Measurements from ENCODE around the gene UNC45A. TPM values are rescaled to one million over a fixed set of nuclear protein-coding genes. Genes with fewer than 3 reads are reported as not detected.
A peak's percentile ranks its signal among the peaks of the same experiment; 100 is the strongest.
"Not testable (repeated sequence)": the region's sequence is repeated elsewhere in the genome, so short reads cannot be mapped to it uniquely, and the experiment has no call there.

The UNC45A gene
- total and polyA plus RNA-seq, 2 of the 13 experiments (the other 11 are each of a cell fraction or from before 2014, with no cell fraction given), result 33.8 to 39.7 TPM

DNA sequence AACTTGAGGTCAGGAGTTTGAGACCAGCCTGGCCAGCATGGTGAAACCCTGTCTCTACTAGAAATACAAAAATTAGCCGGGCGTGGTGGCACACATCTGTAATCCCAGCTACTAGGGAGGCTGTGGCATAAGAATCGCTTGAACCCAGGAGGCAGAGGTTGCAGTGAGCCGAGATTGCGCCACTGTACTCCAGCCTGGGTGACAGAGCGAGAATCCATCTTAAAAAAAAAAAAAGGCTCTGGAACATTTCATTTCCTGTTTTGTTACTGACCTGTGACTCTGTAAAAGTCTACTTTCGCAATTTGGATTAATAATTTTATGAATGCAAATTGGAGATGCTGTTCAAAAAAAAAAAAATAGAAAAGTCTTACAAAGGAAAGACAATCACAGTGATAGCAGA, 7.0 kb upstream of the UNC45A start:
- CTCF ChIA-PET (ENCODE audit: low intra/inter-chr PET ratio, low total read pairs); H4K20me1 ChIP-seq (ENCODE audit: insufficient read depth, low read length); ATAC-seq; H3K4me2 ChIP-seq (ENCODE audit: low read depth, low read length); H3K79me2 ChIP-seq (ENCODE audit: insufficient read depth, low read length); DNase-seq (ENCODE audit: low spot score); BruUV-seq (replicated peaks); H3K27ac ChIP-seq (ENCODE audit: extremely low read length, insufficient read depth, low read length); H3K9ac ChIP-seq (ENCODE audit: insufficient read depth, low read depth, low read length); H3K36me3 ChIP-seq (replicated peaks in 1 of 2; ENCODE audit: control insufficient read depth in 1 of 2, insufficient read depth in 2 of 2, low read length in 2 of 2); FAIRE-seq; H3K27me3 ChIP-seq (ENCODE audit: control insufficient read depth in 1 of 2, insufficient read depth in 2 of 2, low read length in 2 of 2); H2AFZ ChIP-seq (ENCODE audit: low read length); H3K9me3 ChIP-seq (ENCODE audit: low read length); H3K4me3 ChIP-seq (replicated peaks in 1 of 3; ENCODE audit: insufficient read depth in 1 of 3, low read depth in 2 of 3, low read length in 3 of 3); intact Hi-C loops (cut with micrococcal nuclease; ENCODE audit: unreplicated experiment): not testable (repeated sequence)
- in situ Hi-C loops (cut with HindIII; ENCODE audit: extremely low pct_ligation_motif_present, low pct_unique_long_range_greater_than_20kb), result loop anchor here (25.0 kb wide), 1 partner anchor 334 kb away; no protein-coding TSS in a partner anchor
- 98% methylated on average over 7 of the region's 7 CpGs for WGBS (ENCODE audit: low lambda C conversion rate)
- POLR2A ChIA-PET, result interaction anchor here (1.5 kb wide), 1 partner anchor 26 kb away, joined by 4 read pairs; the partner anchor contains the start of gene MAN2A2
- peaks cover 39% of the 10 kb centered on the region for H3K4me1 ChIP-seq (ENCODE audit: insufficient read depth, low read length)

DNA sequence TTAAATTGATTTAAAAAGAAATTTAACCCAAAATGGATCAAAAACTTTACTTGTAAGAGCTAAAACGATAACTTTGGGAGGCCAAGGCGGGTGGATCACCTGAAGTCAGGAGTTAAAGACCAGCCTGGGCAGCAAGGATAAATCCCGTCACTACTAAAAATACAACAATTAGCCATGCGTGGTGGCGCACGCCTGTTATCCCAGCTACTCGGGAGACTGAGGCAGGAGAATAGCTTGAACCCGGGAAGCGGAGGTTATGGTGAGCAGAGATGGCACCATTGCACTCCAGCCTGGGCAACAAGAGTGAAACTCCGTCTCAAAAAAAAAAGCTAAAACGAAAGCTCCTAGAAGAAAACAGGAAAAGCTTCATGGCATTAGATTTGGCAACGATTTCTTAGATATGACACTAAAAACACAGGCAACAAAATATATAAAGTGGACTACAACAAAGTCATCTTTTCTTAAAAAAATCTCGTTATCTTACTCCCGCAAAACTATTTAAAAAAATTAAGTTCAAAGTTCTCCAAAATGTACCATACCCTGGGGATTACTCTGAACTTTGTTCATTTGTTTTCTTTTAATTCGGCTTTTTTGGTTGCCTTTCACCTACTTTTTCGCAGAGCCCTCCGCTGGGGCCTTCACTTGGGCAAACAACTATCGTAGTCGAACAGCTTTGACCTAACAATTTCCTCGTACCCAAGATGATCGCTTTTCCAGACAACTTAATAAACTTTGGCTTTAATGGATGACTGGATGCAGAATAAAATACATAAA, 5.7 kb upstream of the UNC45A start:
- in situ Hi-C loops (cut with HindIII; ENCODE audit: extremely low pct_ligation_motif_present, low pct_unique_long_range_greater_than_20kb) (loop anchor here (25.0 kb wide), 1 partner anchor 333 kb away; no protein-coding TSS in a partner anchor), intact Hi-C loops (cut with micrococcal nuclease; ENCODE audit: unreplicated experiment) (loop anchor here (5.0 to 10.0 kb wide), 4 partner anchors 42 to 123 kb away; partner anchors contain the start of gene PRC1)
- DNase-seq (ENCODE audit: low spot score) (no peak), FAIRE-seq (no peak), ATAC-seq (no peak)
- H3K4me3 ChIP-seq (replicated peaks in 1 of 3; ENCODE audit: insufficient read depth in 1 of 3, low read depth in 2 of 3, low read length in 3 of 3), result peak overlapping the region; percentile 87 to 95 (median 91)
- H3K27ac ChIP-seq (ENCODE audit: extremely low read length, insufficient read depth, low read length), result peak overlapping the region; percentile 96
- H3K4me1 ChIP-seq (ENCODE audit: insufficient read depth, low read length), result peaks cover 47% of the 10 kb centered on the region
- H2AFZ ChIP-seq (ENCODE audit: low read length), result peak overlapping the region; percentile 95
- peak overlapping the region; percentile 89 for H3K4me2 ChIP-seq (ENCODE audit: low read depth, low read length)
- no peaks in the 10 kb centered on the region; a peak in 2 of 5 replicates for H3K27me3 ChIP-seq (ENCODE audit: control insufficient read depth in 1 of 2, insufficient read depth in 2 of 2, low read length in 2 of 2)
- ChIA-PET POLR2A (interaction anchor here (1.0 to 4.5 kb wide), 6 partner anchors 9 to 70 kb away, joined by 3 to 45 read pairs (median 4); partner anchors contain the start of gene MAN2A2), CTCF (ENCODE audit: low intra/inter-chr PET ratio, low total read pairs) (no interaction called here)
- peak overlapping the region; percentile 88 for H3K9ac ChIP-seq (ENCODE audit: insufficient read depth, low read depth, low read length)
- BruUV-seq (replicated peaks), result TSS peak; percentile 90
- no peaks in the 10 kb centered on the region for H3K9me3 ChIP-seq (ENCODE audit: low read length)
- H3K36me3 ChIP-seq (replicated peaks in 1 of 2; ENCODE audit: control insufficient read depth in 1 of 2, insufficient read depth in 2 of 2, low read length in 2 of 2), result no peaks in the 10 kb centered on the region
- 34% methylated on average over 21 of the region's 21 CpGs for WGBS (ENCODE audit: low lambda C conversion rate)
- peaks cover 2% of the 10 kb centered on the region for H3K79me2 ChIP-seq (ENCODE audit: insufficient read depth, low read length)
- H4K20me1 ChIP-seq (ENCODE audit: insufficient read depth, low read length), result no peaks in the 10 kb centered on the region
- TF ChIP-seq PPARG (CRISPR knock-in tag; conservative IDR thresholded peaks at IDR 0.05), result peak; percentile 90
- TF ChIP-seq PAF1 (CRISPR knock-in tag; IDR thresholded peaks at IDR 0.05), result no peak
- 0 out of 2 replicates have a peak, but pooled peaks have one; percentile 1 for TF ChIP-seq ZNF777 (CRISPR knock-in tag; IDR thresholded peaks at IDR 0.05)
- TF ChIP-seq MEF2D (CRISPR knock-in tag; IDR thresholded peaks at IDR 0.05), result 0 out of 2 replicates have a peak, but pooled peaks have one; percentile 19
- no peak for TF ChIP-seq CBX1 (IDR thresholded peaks at IDR 0.05; ENCODE audit: low read depth)
- TF ChIP-seq, protein P1, sequence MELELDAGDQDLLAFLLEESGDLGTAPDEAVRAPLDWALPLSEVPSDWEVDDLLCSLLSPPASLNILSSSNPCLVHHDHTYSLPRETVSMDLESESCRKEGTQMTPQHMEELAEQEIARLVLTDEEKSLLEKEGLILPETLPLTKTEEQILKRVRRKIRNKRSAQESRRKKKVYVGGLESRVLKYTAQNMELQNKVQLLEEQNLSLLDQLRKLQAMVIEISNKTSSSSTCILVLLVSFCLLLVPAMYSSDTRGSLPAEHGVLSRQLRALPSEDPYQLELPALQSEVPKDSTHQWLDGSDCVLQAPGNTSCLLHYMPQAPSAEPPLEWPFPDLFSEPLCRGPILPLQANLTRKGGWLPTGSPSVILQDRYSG (CRISPR knock-in tag; IDR thresholded peaks at IDR 0.05), result no peak
- TF ChIP-seq ZNF124 (CRISPR knock-in tag; IDR thresholded peaks at IDR 0.05), result no peak
- peak; percentile 77 for TF ChIP-seq RXRB (CRISPR knock-in tag; IDR thresholded peaks at IDR 0.05; ENCODE audit: borderline replicate concordance)

All from HepG2 (cell line).